Measurements from ENCODE around the gene PECR. TPM values are rescaled to one million over a fixed set of nuclear protein-coding genes. Genes with fewer than 3 reads are reported as not detected.
A peak's percentile ranks its signal among the peaks of the same experiment; 100 is the strongest.

Gene PECR
- total and polyA plus RNA-seq, 9 of the 15 experiments (the other 6 are each of a cell fraction or from before 2014, with no cell fraction given) = 1.1 to 10.3 (median 8.2) TPM

DNA sequence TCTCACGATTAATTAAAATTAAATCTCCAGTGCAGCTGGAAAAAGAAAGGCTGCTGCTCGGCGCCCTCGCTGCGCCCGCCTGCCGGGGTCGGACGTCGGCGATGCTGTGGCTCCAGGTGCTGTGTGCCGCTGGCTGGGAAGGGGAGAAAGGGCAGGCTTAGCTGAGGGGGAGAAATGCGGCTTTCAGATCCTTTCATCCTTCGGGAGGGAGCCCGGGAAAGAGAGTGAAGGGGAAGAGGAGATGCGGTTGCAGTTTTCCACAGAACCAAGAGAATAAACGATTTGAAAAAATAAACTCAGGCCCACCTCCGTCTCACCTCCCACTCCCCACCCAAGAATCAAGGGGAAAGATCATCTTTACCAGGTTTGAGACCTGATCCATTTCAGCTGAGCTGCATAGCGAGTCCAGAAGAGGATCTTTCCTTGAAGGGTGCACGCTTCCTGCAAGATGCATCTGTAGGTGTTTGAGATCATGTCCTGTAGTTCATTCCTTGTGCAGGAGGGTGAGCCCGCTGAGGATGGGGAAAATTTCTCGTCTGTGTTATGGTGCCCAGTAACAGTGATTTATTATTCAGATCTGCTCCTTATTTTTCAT is 605 bp upstream of the PECR start:
- FAIRE-seq (no peak), ATAC-seq (peak; percentile 14), DNase-seq (ENCODE audit: extremely low read depth in 1 of 4, low spot score in 3 of 4) (no peak)
- no peaks in the 10 kb centered on the region for H3K36me3 ChIP-seq (ENCODE audit: control insufficient read depth, insufficient read depth, low read length)
- CTCF ChIA-PET (ENCODE audit: low intra/inter-chr PET ratio) = no interaction called here
- H3K4me3 ChIP-seq = peak overlapping the region; percentile 58
- no peaks in the 10 kb centered on the region for H3K9me3 ChIP-seq (replicated peaks; ENCODE audit: control insufficient read depth, insufficient read depth, low read depth, low read length)
- peak overlapping the region; percentile 78 for H2AFZ ChIP-seq (ENCODE audit: low read depth, low read length)
- H3K9ac ChIP-seq (ENCODE audit: insufficient read depth in 1 of 2, low read depth in 2 of 2, low read length in 2 of 2) = peak overlapping the region in 1 of 2 experiments; percentile 94; a peak in 2 of 4 replicates
- peaks cover 10% of the 10 kb centered on the region in 2 experiments; a peak in 4 of 5 replicates for H3K4me1 ChIP-seq (replicated peaks in 1 of 2; ENCODE audit: control insufficient read depth in 2 of 2, insufficient read depth in 2 of 2, low read length in 2 of 2)
- 10% methylated on average over 16 of the region's 22 CpGs for WGBS (ENCODE audit: insufficient coverage, low coverage, missing lambda C conversion rate)
- POLR2A ChIA-PET = interaction anchor here (1.0 to 1.1 kb wide), 2 partner anchors 11 to 32 kb away, joined by 4 read pairs; no protein-coding TSS in a partner anchor
- in situ Hi-C loops (cut with MboI) (no loop called here), intact Hi-C loops (cut with micrococcal nuclease) (no loop called here)
- H4K20me1 ChIP-seq (replicated peaks; ENCODE audit: control insufficient read depth, insufficient read depth, low read length) = no peaks in the 10 kb centered on the region
- BruUV-seq (replicated peaks) = TSS peak; percentile 82
- no peaks in the 10 kb centered on the region for H3K79me2 ChIP-seq (ENCODE audit: control insufficient read depth, insufficient read depth, low read length)
- peak overlapping the region; percentile 88 for H3K4me2 ChIP-seq (ENCODE audit: insufficient read depth, low read length)
- no peak overlapping the region for H3K27ac ChIP-seq (ENCODE audit: extremely low read depth, low read depth, low read length)
- H3K27me3 ChIP-seq (ENCODE audit: control insufficient read depth in 2 of 2, insufficient read depth in 2 of 2, low read length in 2 of 2) = no peaks in the 10 kb centered on the region
- no peaks in the 10 kb centered on the region for H3K9me1 ChIP-seq (ENCODE audit: control insufficient read depth, insufficient read depth, low read length)
- TF ChIP-seq ZNF699 (CRISPR knock-in tag; IDR thresholded peaks at IDR 0.05; ENCODE audit: insufficient replicate concordance) (no peak), CREBBP (IDR thresholded peaks at IDR 0.05; ENCODE audit: low read depth, low read length) (no peak), OTX1 (CRISPR knock-in tag; IDR thresholded peaks at IDR 0.05) (no peak), SIRT6 (IDR thresholded peaks at IDR 0.05; ENCODE audit: low read depth, low read length) (no peak), ZNF717 (CRISPR knock-in tag; IDR thresholded peaks at IDR 0.05) (no peak), FOXJ3 (CRISPR knock-in tag; IDR thresholded peaks at IDR 0.05) (no peak), NFATC3 (IDR thresholded peaks at IDR 0.05) (no peak), RBM34 (IDR thresholded peaks at IDR 0.05; ENCODE audit: borderline replicate concordance, insufficient read depth, low read length) (no peak), KLF1 (tag; IDR thresholded peaks at IDR 0.05) (no peak), POU5F1 (IDR thresholded peaks at IDR 0.05; ENCODE audit: borderline replicate concordance, low read depth, low read length, partially characterized antibody) (no peak), MITF (IDR thresholded peaks at IDR 0.05) (no peak), ZNF584 (CRISPR knock-in tag; IDR thresholded peaks at IDR 0.05; ENCODE audit: low read depth) (no peak), GTF2A2 (tag; IDR thresholded peaks at IDR 0.05) (no peak), SIN3B (IDR thresholded peaks at IDR 0.05; ENCODE audit: low read depth) (no peak), KDM2B (CRISPR knock-in tag; IDR thresholded peaks at IDR 0.05) (no peak), MCM2 (IDR thresholded peaks at IDR 0.05; ENCODE audit: low read depth) (no peak), SRSF3 (IDR thresholded peaks at IDR 0.05; ENCODE audit: insufficient read depth, low read length) (no peak)
- TF ChIP-seq, protein P1, sequence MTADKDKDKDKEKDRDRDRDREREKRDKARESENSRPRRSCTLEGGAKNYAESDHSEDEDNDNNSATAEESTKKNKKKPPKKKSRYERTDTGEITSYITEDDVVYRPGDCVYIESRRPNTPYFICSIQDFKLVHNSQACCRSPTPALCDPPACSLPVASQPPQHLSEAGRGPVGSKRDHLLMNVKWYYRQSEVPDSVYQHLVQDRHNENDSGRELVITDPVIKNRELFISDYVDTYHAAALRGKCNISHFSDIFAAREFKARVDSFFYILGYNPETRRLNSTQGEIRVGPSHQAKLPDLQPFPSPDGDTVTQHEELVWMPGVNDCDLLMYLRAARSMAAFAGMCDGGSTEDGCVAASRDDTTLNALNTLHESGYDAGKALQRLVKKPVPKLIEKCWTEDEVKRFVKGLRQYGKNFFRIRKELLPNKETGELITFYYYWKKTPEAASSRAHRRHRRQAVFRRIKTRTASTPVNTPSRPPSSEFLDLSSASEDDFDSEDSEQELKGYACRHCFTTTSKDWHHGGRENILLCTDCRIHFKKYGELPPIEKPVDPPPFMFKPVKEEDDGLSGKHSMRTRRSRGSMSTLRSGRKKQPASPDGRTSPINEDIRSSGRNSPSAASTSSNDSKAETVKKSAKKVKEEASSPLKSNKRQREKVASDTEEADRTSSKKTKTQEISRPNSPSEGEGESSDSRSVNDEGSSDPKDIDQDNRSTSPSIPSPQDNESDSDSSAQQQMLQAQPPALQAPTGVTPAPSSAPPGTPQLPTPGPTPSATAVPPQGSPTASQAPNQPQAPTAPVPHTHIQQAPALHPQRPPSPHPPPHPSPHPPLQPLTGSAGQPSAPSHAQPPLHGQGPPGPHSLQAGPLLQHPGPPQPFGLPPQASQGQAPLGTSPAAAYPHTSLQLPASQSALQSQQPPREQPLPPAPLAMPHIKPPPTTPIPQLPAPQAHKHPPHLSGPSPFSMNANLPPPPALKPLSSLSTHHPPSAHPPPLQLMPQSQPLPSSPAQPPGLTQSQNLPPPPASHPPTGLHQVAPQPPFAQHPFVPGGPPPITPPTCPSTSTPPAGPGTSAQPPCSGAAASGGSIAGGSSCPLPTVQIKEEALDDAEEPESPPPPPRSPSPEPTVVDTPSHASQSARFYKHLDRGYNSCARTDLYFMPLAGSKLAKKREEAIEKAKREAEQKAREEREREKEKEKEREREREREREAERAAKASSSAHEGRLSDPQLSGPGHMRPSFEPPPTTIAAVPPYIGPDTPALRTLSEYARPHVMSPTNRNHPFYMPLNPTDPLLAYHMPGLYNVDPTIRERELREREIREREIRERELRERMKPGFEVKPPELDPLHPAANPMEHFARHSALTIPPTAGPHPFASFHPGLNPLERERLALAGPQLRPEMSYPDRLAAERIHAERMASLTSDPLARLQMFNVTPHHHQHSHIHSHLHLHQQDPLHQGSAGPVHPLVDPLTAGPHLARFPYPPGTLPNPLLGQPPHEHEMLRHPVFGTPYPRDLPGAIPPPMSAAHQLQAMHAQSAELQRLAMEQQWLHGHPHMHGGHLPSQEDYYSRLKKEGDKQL (CRISPR knock-in tag; IDR thresholded peaks at IDR 0.05; ENCODE audit: borderline replicate concordance) = no peak
